HG03108 (cell line): Measurements from ENCODE around the gene RBM43.

Source experiments
- ATAC-seq: cut with Tn5 transposase; IDR thresholded peaks from one replicate; pipeline ENCODE4 v1.9.1; 2021; ENCODE audit warnings: moderate library complexity; ENCODE audit not compliant: unreplicated experiment

The RBM43 gene

DNA sequence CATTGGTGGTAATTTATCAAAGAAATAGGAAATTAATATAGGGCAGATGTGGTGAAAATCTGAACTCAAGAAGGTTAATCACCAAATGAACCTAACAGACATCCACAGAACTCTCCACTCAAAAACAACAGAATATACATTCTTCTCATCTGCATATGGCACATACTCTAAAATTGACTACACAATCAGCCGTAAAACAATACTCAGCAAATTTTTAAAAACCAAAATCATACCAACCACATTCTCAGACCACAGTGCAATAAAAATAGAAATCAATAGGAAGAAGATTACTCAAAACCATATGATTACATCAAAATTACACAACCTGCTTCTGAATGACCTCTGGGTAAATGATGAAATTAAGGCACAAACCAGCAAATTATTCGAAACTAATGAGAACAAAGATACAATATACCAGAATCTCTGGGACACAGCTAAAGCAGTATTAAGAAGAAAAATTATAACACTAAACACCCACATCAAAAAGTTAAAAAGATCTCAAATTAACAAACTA is 31.0 kb downstream of the RBM43 start:
- no peak for ATAC-seq

DNA sequence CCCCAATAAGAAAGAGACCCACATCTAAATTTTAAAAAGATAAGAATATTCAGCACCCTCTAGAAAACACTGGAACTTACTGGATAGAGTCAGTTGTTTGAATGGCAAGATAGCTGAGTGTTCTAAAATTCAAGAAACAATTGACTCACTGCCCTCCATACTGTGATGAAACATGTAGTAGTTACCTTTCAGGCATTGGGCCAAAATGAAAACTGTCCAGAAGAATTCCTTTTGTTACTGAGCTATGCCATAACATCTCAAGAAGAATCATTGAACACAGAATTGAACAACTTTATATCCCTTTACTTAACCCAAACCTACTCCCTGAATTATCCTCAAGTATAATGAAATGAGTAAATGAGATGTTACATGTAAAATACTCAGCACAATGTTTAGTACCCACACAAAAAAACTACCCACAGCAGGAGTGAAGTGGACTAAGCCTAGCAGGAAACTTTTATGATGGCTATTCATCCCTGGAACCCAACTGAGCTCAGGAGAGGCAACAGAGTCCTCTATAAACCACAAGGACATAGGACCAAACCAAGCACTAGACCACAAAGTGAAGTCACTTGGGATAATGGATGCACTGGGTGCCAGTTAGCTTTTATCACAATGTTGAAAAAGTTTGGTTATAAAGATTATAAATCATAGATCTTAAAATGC is 32.7 kb downstream of the RBM43 start:
- no peak for ATAC-seq

DNA sequence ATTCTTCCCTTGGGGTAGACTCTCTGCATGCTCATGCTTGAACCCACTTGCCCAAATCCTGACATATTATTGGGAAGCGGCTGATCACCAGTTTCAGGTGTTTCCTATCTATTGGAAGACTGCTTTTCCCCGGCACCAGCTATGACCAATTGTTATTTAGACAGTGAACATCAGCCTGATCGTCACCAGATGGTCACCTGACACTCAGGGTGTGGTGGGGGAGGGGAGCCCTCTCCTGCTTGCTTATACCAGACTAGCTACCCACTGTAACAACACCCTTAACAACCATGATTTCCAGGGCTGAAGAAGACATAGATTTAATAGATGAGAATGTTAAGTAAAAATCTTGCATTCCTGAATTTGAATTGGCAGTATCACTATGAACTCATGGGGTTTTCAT is 44.3 kb downstream of the RBM43 start:
- no peak for ATAC-seq

DNA sequence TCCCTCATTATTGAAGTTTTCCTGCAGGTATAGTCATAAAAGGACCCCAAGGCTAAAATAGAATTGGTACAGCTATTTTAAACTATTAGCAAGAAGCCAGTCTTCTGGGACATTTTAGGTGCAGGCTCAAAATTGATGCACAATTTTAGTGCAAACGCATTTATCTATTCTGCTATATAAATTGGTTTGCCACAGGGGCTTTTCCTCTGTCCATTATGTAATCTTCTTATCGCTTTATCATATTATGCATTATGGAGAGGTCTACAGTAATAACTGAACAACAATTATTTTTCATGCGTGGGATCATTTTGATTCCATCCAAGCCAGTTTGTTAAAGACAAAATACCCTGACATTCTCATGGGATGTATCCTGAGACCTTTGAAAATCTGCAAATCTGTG is 54.6 kb downstream of the RBM43 start:
- no peak for ATAC-seq

DNA sequence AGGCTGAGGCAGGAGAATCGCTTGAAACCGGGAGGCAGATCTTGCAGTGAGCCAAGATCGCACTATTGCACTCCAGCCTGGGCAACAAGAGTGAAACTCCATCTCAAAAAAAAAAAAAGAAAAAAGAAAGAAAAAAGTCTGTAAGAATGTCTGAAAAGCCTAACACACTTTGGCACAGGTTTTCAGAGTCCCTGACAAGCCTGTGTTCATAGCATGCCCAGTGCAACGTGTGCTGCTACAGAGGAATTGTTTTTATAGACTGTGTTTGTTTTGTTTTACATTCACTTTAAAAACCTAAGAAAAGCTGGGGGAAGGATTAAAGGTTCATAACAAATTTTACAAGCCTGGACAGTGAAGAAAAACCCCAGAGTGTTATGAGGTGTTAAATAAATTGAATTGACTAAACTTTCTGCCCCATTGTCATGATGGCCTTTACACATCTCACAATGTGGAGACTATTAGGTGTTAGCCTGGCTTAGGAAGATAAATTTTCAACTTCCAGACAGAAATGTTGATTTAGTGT is 55.2 kb downstream of the RBM43 start:
- no peak for ATAC-seq

DNA sequence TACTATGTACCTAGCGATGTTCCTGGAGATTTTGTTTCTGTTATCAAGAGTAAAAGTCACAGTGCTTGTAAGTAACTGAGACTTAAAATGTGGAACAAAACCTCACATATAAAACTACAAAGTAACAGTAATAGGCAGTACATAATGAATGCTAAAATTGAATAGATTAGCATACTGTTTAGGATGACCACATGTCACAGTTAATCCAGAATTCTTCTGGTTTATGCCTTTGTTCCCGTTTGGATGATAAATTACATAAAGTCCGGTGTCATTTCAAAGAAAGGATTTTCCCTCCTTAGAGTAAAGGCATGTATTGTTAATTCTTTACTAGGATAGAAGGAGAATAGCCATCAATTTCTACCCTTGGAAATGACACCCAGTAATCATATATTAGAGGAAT is 56.1 kb downstream of the RBM43 start:
- no peak for ATAC-seq

DNA sequence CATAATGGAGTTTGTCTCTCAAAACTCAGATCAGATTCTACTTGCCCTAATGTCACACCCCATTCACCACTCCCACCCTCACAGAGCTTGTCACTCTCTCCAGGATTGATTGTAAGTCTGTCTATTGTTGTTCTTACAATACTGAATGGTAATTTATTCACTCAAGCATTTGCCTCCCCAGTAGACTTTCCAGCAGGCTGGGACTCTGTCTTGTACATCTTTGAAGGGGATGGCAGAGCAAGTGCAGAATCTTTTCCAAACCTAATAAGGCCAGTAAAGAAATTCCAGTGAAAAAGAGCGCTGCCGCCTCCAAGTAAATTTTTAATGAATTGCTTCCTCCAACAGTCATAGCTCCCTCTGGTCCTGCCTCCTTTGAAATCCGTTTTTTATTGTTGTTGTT is 56.9 kb downstream of the RBM43 start:
- ATAC-seq, result no peak

DNA sequence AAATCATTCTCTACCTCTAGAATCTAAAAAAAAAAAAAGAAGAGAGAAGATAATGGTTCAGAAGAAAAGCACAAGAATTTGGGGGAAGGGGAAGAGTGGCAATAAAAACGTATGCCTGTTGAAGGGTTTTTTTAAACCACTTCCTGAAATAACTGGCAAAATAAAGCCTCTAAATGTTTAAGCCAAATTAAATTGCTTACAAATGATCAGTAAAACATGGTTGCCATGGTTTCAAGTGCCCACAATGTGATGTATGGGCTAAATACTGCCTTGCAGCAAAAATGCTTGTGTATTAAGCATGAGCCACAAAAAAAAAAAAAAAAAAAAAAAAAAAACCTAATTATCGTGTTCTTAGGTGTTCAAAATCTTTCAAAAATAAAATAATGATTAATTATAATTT is 60.8 kb downstream of the RBM43 start:
- no peak for ATAC-seq

DNA sequence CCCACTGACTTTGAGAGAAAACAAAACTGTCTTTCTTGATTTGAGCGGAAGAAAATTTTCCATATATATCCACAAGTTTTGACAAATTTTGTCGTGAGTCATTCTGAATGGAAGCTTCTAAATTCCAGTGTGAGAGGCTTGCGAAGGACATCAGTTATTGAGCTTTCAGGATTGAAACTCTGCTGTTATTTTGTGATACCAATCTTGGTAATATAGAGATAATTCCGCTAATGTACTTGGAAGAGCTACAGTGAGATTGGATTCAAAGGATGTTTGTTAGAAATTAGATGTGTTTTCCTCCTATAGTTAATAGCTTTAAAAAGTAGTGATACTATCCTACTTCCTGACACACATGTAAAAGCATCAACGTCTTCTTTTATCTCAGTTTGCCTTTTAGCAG is 61.4 kb downstream of the RBM43 start:
- no peak for ATAC-seq

DNA sequence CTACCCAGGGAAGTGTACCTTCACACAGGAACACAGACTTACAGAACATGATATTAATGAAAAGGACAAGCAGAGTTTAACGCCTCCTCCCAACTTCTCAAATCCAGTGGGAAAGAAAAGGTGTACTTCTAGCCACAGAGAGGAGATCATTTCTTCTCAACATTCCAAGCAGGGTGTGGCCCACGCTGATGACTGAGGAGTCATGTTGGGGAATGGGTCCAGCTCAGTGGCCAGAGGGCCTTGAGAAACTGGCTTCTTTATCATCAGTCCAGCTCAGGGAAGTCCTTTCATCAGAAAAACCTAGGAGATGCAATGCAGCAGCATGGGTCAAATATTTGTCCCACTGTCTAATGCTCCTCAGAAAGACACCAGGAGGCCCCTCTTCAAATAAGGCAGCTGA is 63.0 kb downstream of the RBM43 start:
- no peak for ATAC-seq
